Activated CD8-positive, alpha-beta memory T cell treated with anti-CD3 and anti-CD28 coated beads for 36 hours (primary cell): ENCODE results near the gene KCNA4. TPM values are rescaled to one million over a fixed set of nuclear protein-coding genes. Genes with fewer than 3 reads are reported as not detected.
"Not testable (repeated sequence)": the region's sequence is repeated elsewhere in the genome, so short reads cannot be mapped to it uniquely, and the experiment has no call there.

Experiments used
- CTCF ChIA-PET: fragments of 350-600 bp; sonication (Branson Sonifier 250); formaldehyde crosslinking; loops from one replicate; lab custom pipeline; 2021; ENCODE audit warnings: antibody characterized with exemption; lab: Charles Lee
- POLR2A ChIA-PET: fragments of 350-600 bp; sonication (Branson Sonifier 250); formaldehyde crosslinking; loops from one replicate; lab custom pipeline; 2021; ENCODE audit warnings: antibody characterized with exemption; lab: Charles Lee
- total RNA-seq, 2 experiments: library from RNA; stranded (reverse); gene quantifications; one replicate each; pipeline ENCODE4 v1.2.3, GENCODE V29; 2021

The KCNA4 gene
- total RNA-seq, 2 experiments from 2014 or later, result not detected

DNA sequence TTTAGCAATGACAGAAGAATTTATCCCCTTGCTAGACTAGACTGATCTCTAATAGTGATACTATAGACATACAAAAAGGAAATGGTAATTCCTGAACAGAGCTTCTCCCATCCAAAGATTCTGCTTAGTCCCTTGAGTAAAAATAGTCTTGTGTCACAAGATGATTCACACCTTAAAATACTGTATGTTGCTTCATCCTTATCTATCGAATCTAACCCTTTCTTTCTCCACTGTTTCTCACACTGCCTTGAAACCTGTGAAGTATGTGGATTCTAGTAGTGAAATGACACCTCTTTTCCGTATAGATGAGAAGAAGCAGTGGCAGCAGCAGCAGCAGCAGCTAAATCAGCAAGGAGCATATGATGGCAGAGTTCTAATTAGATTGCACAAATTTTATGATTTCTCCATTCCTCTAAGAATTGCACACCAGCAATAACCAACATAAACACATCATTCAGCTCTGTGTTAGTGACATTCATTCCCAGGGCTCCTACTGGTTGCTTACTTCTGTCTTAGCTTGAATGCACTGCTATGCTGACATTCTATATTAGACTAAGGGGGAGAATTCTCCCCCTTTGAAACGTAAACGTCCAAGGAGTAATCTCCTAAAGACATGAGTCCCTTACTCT, 14.6 kb downstream of the KCNA4 start:
- POLR2A ChIA-PET, result no interaction called here
- CTCF ChIA-PET, result no interaction called here

- ChIA-PET POLR2A (no interaction called here), CTCF (no interaction called here)
These were observed 15.7 kb downstream of the KCNA4 start for GRCh38 chr11:30000986-30001750.

DNA sequence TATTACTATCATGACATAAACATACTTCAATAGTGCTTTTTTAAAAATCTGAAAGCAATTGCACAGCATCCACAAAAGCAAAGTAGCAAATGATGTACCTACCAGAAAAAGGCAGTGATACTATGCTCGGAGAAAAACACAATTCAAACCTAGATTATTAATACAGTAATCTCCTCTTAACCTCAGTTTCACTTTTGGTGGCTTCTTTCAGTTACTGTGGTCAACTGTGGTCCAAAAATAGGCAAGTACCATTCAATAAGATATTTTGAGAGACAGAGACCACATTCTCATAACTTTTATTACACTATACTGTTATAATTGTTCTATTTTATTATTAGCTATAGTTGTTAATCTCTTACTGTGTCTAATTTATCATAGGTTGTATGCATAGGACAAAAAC, 20.8 kb downstream of the KCNA4 start:
- ChIA-PET CTCF (no interaction called here), POLR2A (no interaction called here)

- ChIA-PET CTCF (no interaction called here), POLR2A (no interaction called here)
These were observed 27.5 kb downstream of the KCNA4 start for GRCh38 chr11:29989174-29989970.

GRCh38 chr11:29985248-29985647, 31.6 kb downstream of the KCNA4 start:
- POLR2A ChIA-PET, result no interaction called here
- CTCF ChIA-PET, result interaction anchor here (0.6 kb wide), 1 partner anchor 33 kb away, joined by 4 read pairs; no protein-coding TSS in a partner anchor

DNA sequence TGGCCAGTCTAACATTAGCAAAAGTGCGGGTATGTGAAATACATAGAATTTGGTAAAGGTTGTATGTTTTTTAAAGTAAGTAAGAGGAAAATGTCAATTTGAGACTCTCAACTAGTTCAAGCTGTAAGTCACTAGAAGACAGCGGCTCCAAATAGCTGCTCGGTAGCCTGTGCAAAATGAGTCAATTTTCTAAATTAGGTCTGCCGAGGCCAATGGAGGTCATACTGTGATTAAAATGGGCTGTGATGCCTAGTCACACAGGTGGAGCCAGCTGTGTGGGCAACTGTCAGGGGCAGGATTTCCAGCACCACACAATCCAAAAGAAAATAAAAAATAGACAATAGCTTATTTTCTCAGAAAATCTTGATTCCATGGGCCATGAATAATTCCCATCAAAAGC, 32.3 kb downstream of the KCNA4 start:
- ChIA-PET CTCF (no interaction called here), POLR2A (no interaction called here)

DNA sequence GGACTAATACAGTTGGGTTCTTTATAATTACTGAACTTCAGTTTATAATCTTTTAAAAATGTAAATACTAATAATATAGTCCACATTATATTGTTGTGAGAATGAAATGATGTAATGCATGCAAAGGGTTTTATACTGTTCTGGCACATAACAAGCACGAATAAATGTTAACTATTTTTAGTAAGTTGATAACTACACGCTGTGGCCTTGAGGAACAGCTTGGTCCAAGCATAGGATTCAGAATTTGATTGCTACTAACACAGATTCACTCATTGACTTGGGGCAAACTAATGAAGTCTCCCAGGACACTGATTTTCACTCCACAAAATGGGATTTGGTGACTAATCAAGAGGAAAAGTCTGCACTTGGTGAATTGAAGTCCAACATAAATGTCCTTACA, 38.3 kb downstream of the KCNA4 start:
- POLR2A ChIA-PET, result interaction anchor here (0.6 kb wide), 1 partner anchor 1027 kb away, joined by 6 read pairs; no protein-coding TSS in a partner anchor
- CTCF ChIA-PET, result no interaction called here

GRCh38 chr11:29975580-29975979, 41.2 kb downstream of the KCNA4 start:
- CTCF ChIA-PET, POLR2A ChIA-PET: not testable (repeated sequence)

GRCh38 chr11:29963796-29964195, 53.0 kb downstream of the KCNA4 start:
- POLR2A ChIA-PET, result no interaction called here
- CTCF ChIA-PET, result no interaction called here

- POLR2A ChIA-PET, result no interaction called here
- CTCF ChIA-PET, result no interaction called here
These were observed 53.8 kb downstream of the KCNA4 start for GRCh38 chr11:29963036-29963435.

DNA sequence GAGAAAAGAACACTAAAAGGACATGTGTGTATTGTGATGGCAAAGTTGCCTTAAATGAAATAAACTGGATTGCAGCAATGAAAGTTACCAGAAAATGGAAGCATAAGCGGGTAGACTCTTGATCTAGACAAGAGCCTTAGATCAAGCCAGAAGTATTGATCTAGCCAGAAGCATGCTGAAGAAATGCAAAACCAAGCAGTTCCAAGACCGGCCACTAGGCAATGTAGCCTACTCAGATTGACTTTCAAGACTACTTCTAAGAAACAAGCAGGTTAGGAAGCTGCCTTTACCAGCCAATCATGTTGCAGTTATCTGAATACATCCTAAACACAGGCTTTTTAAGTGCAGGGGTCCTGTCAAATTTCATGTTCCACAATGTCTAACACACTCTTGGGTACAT, 54.6 kb downstream of the KCNA4 start:
- ChIA-PET POLR2A (no interaction called here), CTCF (no interaction called here)

Other genes starting within 250 kb of the KCNA4 start
- gene FSHB, start 214.0 kb upstream of the KCNA4 start, total RNA-seq, result not detected